Astrocyte of the cerebellum (primary cell): ENCODE results near the gene ZSWIM4.
"Not testable (repeated sequence)": the region's sequence is repeated elsewhere in the genome, so short reads cannot be mapped to it uniquely, and the experiment has no call there.

Experiments used
- DNase-seq: peaks from one replicate; pipeline ENCODE4 v3.0.0-alpha.2; 2011; ENCODE audit warnings: low read depth
- H3K4me3 ChIP-seq: 2 replicates; pipeline ENCODE4 v1.5.1; 2011; ENCODE audit warnings: mild to moderate bottlenecking, low read depth, low read length, moderate library complexity
- CTCF ChIP-seq: IDR thresholded peaks from 2 replicates; pipeline ENCODE4 v1.5.1; 2012; ENCODE audit warnings: low read length, low read depth, moderate library complexity, mild to moderate bottlenecking; ENCODE audit errors: missing control alignments
- in situ Hi-C: cut with HindIII; loops from 2 replicates; pipeline ENCODE4 v1.10.0; 2017; ENCODE audit warnings: low sequenced_read_pairs

ZSWIM4 gene

DNA sequence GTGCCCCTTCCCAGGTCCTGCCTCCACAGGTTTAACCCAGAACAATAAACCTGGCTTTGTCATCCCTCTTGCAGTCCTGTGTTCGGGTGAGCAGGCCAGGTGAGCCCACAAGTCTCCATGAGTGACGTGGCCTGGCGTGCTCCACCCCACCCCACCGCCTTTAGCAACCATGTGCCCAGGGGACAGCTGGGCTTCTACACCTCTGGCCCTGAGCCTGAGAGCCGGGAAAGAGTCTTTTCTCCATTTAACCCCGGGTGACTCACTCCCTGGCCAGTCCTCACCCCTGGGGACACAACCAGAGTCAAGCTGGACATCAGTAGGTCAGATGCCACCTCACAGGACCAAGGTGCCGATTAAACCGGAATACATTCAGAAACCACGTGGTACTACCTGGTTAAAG is 16.8 kb upstream of the ZSWIM4 start:
- no peak overlapping the region for H3K4me3 ChIP-seq
- TF ChIP-seq CTCF = no peak
- in situ Hi-C loops = no loop called here

GRCh38 chr19:13778847-13779246 is 16.4 kb upstream of the ZSWIM4 start:
- H3K4me3 ChIP-seq = no peak overlapping the region
- in situ Hi-C loops = no loop called here
- no peak for TF ChIP-seq CTCF
- no peak for DNase-seq

More for the DNA sequence above, 16.8 kb upstream of the ZSWIM4 start:
- DNase-seq = no peak

GRCh38 chr19:13779794-13780193 is 15.4 kb upstream of the ZSWIM4 start:
- H3K4me3 ChIP-seq, DNase-seq, in situ Hi-C loops: not testable (repeated sequence)

DNA sequence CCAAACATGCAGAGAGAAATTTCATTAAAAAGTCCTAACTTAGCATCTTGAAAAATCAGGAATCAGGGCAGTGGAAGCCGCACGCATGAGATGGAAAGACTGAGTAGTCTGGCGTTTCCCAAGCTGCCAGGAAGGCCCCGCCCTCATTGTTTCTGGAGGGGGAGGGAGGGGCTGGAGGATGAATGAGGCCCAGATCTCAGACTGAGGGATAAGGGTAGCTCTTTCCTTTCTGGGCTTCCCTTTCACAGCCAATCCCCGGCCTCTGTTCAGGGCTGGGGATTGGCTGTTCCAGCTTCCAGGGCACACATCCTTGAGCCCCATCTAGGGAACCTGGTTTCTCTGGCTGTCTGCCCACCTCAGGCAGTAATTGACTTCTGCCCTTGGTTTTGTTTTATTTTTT is 13.7 kb upstream of the ZSWIM4 start:
- in situ Hi-C loops = no loop called here
- no peak for TF ChIP-seq CTCF
- peak; percentile 45 for DNase-seq
- H3K4me3 ChIP-seq = no peak overlapping the region

DNA sequence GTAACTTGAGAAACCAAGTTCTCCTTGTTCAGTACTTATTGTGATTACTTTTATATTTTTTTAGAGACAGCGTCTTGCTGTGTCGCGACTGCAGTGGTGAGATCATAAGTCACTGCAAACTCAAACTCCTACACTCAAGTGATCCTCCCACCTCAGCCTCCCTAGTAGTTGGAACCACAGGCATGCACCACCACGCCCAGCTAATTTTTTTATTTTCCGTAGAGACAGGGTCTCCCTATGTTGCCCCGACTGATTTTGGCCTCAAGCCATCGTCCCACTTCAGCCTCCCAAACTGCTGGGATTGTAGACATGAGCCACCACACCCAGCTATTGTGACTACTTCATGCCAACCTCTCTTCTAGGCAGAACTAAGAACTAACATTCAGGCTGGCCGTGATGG is 12.7 kb upstream of the ZSWIM4 start:
- TF ChIP-seq CTCF = no peak
- no peak for DNase-seq
- no peak overlapping the region for H3K4me3 ChIP-seq
- in situ Hi-C loops = no loop called here

GRCh38 chr19:13783565-13784500 is 11.4 kb upstream of the ZSWIM4 start:
- no peak overlapping the region for H3K4me3 ChIP-seq
- no peak for DNase-seq
- no peak for TF ChIP-seq CTCF

GRCh38 chr19:13784731-13785452 is 10.4 kb upstream of the ZSWIM4 start:
- DNase-seq = no peak
- in situ Hi-C loops = no loop called here
- peak; percentile 65 for TF ChIP-seq CTCF
- no peak overlapping the region for H3K4me3 ChIP-seq

More at GRCh38 chr19:13783565-13784500, 11.4 kb upstream of the ZSWIM4 start:
- in situ Hi-C loops = no loop called here
